K562 (cell line): ENCODE measurements around the gene MARS1. TPM values are rescaled to one million over a fixed set of nuclear protein-coding genes. Genes with fewer than 3 reads are reported as not detected.

Experiments
- ATAC-seq: fragments of 200-7000 bp; cut with Tn5 transposase; 3 replicates; pipeline ENCODE4 v1.9.1; 2020; ENCODE audit warnings: moderate library complexity
- BruUV-seq: library from RNA; stranded (reverse); fragments of 400-500 nt; replicated peaks from 2 replicates; lab custom pipeline; 2021; lab: Mats Ljungman, UMichigan
- CTCF ChIA-PET: fragments of 300-600 bp; formaldehyde crosslinking; extraction: SDS; loops from one replicate; lab custom pipeline; 2021; ENCODE audit warnings: low intra/inter-chr PET ratio; lab: Yijun Ruan, JAX
- POLR2A ChIA-PET: fragments of 300-600, 350-650 bp; sonication (Branson Sonifier 250); formaldehyde crosslinking; extraction: SDS; loops from one replicate; lab custom pipeline; 2021; ENCODE audit warnings: antibody characterized with exemption, inconsistent platforms; lab: Yijun Ruan, JAX
- DNase-seq, 4 experiments: peaks; one replicate each; pipeline versions ENCODE4 v3.0.0 to v3.0.0-alpha.2; 2011 to 2018; ENCODE audit warnings: low spot score in 3 of 4, mixed read lengths in 3 of 4; ENCODE audit errors: extremely low read depth in 1 of 4
- FAIRE-seq: peaks from 2 replicates; lab custom pipeline; 2011; peaks lifted over from hg19 to GRCh38; lab: Jason Lieb, UNC
- H2AFZ ChIP-seq: 2 replicates; pipeline ENCODE4 v1.6.0; 2011; ENCODE audit warnings: low read depth, low read length, control low read depth, inconsistent platforms
- H3K27ac ChIP-seq: fragments of 200-600 bp; 3 replicates; pipeline ENCODE4 v1.8.0; 2011; ENCODE audit warnings: low read depth, mild to moderate bottlenecking, control low read depth, inconsistent platforms, low read length, moderate library complexity, mixed read lengths; ENCODE audit errors: extremely low read depth
- H3K27me3 ChIP-seq, 2 experiments: fragments of 300-600 bp in 1 of 2; 2 replicates in 1 of 2; 3 replicates in 1 of 2; pipeline versions ENCODE4 v1.6.0 to v1.8.0; 2011; ENCODE audit warnings: inconsistent platforms in 2 of 2, low read length in 2 of 2, mild to moderate bottlenecking in 1 of 2, mixed read lengths in 1 of 2, moderate library complexity in 1 of 2; ENCODE audit not compliant: control insufficient read depth in 2 of 2, insufficient read depth in 2 of 2
- H3K36me3 ChIP-seq: fragments of 300-600 bp; 3 replicates; pipeline ENCODE4 v1.8.0; 2011; ENCODE audit warnings: mild to moderate bottlenecking, low read length, inconsistent platforms; ENCODE audit not compliant: control insufficient read depth, insufficient read depth
- H3K4me1 ChIP-seq, 2 experiments: fragments of 200-600 bp in 1 of 2; replicated peaks in 1 of 2; 2 replicates in 1 of 2; 3 replicates in 1 of 2; pipeline versions ENCODE4 v1.5.1 to v1.8.0; 2011; ENCODE audit warnings: inconsistent platforms in 2 of 2, low read length in 2 of 2, mild to moderate bottlenecking in 1 of 2, mixed read lengths in 1 of 2, moderate library complexity in 1 of 2; ENCODE audit not compliant: control insufficient read depth in 2 of 2, insufficient read depth in 2 of 2
- H3K4me2 ChIP-seq: 2 replicates; pipeline ENCODE4 v1.6.1; 2011; ENCODE audit warnings: low read length, control low read depth, inconsistent platforms, mixed read lengths; ENCODE audit not compliant: insufficient read depth
- H3K4me3 ChIP-seq: fragments of 200-600 bp; sonication (generic), shearing (Covaris generic); 2 replicates; pipeline ENCODE4 v1.5.1; 2016; ENCODE audit warnings: control low read depth, inconsistent platforms
- H3K79me2 ChIP-seq: fragments of 200-600 bp; 3 replicates; pipeline ENCODE4 v1.8.0; 2011; ENCODE audit warnings: low read length, inconsistent platforms; ENCODE audit not compliant: control insufficient read depth, insufficient read depth
- H3K9ac ChIP-seq, 2 experiments: 2 replicates each; pipeline versions ENCODE4 v1.6.0 to v1.6.1; 2011; ENCODE audit warnings: low read depth in 2 of 2, low read length in 2 of 2, control low read depth in 1 of 2, inconsistent platforms in 1 of 2, mild to moderate bottlenecking in 1 of 2, mixed read lengths in 1 of 2; ENCODE audit not compliant: insufficient read depth in 1 of 2
- H3K9me1 ChIP-seq: one replicate; pipeline ENCODE4 v1.6.0; 2011; ENCODE audit warnings: inconsistent platforms, mild to moderate bottlenecking, low read length, moderate library complexity; ENCODE audit not compliant: control insufficient read depth, insufficient read depth
- H3K9me3 ChIP-seq: replicated peaks from 2 replicates; pipeline ENCODE4 v1.5.1; 2011; ENCODE audit warnings: low read depth, low read length, inconsistent platforms; ENCODE audit not compliant: control insufficient read depth, insufficient read depth
- H4K20me1 ChIP-seq: replicated peaks from 2 replicates; pipeline ENCODE4 v1.6.1; 2011; ENCODE audit warnings: low read length, inconsistent platforms, mixed read lengths; ENCODE audit not compliant: control insufficient read depth, insufficient read depth
- ETV5 ChIP-seq: sonication (generic); formaldehyde crosslinking; IDR thresholded peaks from 2 replicates; pipeline ENCODE4 v1.4.0; 2020; ENCODE audit warnings: low read depth, mild to moderate bottlenecking, missing genetic modification reagents
- FOXA1 ChIP-seq: fragments of 450-650 bp; IDR thresholded peaks from 2 replicates; pipeline ENCODE4 v1.6.1; 2016; ENCODE audit warnings: mild to moderate bottlenecking, borderline replicate concordance
- KDM2B ChIP-seq: fragments of 250-450 bp; sonication (Bioruptor Pico); IDR thresholded peaks from 2 replicates; pipeline ENCODE4 v1.8.0; 2021; ENCODE audit warnings: mild to moderate bottlenecking, moderate library complexity
- NBN ChIP-seq: fragments of 450-650 bp; IDR thresholded peaks from 2 replicates; pipeline ENCODE4 v1.6.1; 2016; ENCODE audit warnings: low read depth, mild to moderate bottlenecking
- SOX6 ChIP-seq: fragments of 450-650 bp; IDR thresholded peaks from 2 replicates; pipeline ENCODE4 v1.6.1; 2014; ENCODE audit warnings: mild to moderate bottlenecking
- ZNF184 ChIP-seq: sonication (generic); formaldehyde crosslinking; IDR thresholded peaks from 2 replicates; pipeline ENCODE4 v1.5.0; 2020; ENCODE audit warnings: missing genetic modification reagents
- ZNF263 ChIP-seq: sonication (generic); formaldehyde crosslinking; IDR thresholded peaks from 2 replicates; pipeline ENCODE4 v1.8.0; 2022; ENCODE audit warnings: mild to moderate bottlenecking, missing genetic modification reagents, borderline replicate concordance
- ZNF766 ChIP-seq: fragments of 200-800 bp; sonication (Bioruptor generic); conservative IDR thresholded peaks from 2 replicates; pipeline ENCODE4 v1.6.1; 2016; ENCODE audit warnings: missing genetic modification characterization, missing compliant biosample characterization
- WGBS: fragments of 100-300 bp; shearing (Covaris generic); methylation state at CpG from one replicate; pipeline ENCODE4 v1.1.6; 2016; ENCODE audit warnings: low coverage, mixed read lengths; ENCODE audit not compliant: insufficient coverage; ENCODE audit errors: missing lambda C conversion rate; 5-methylcytosine and 5-hydroxymethylcytosine counted together
- in situ Hi-C: fragments of 300-500 bp; cut with MboI; formaldehyde crosslinking; loops from 4 replicates; pipeline ENCODE4 v1.15.0; 2018; ENCODE audit warnings: inconsistent platforms, mixed read lengths
- intact Hi-C: fragments of 100-400 bp; cut with micrococcal nuclease; formaldehyde crosslinking; loops from 2 replicates; pipeline ENCODE4 v1.14.2; 2022
- polyA plus RNA-seq, 8 experiments: library from polyadenylated mRNA; depleted of rRNA in 4 of 8; stranded (reverse) in 5 of 8; unstranded in 3 of 8; fragments of >200 nt; fragmentation: Nextera tagmentation in 2 of 8; fragmentation: Illumina TruSeq in 1 of 8; extraction: Ambion mirVana in 2 of 8; extraction: Trizol in 1 of 8; gene quantifications; 2 replicates each; pipeline versions ENCODE4 v1.2.1 to v1.2.3, GENCODE V29; 2011 to 2014; ENCODE audit warnings: inconsistent platforms in 1 of 8, missing spikeins in 1 of 8
- total RNA-seq, 7 experiments: library from RNA; depleted of rRNA in 6 of 7; stranded (reverse); fragments of >200 nt in 6 of 7; fragmentation: Illumina TruSeq in 2 of 7; extraction: Trizol in 2 of 7; gene quantifications; 2 replicates each; pipeline versions ENCODE4 v1.2.1 to v1.2.3, GENCODE V29; 2011 to 2021; ENCODE audit warnings: low replicate concordance in 1 of 7
- TF ChIP-seq, protein P1 (sequence below), 2 experiments: fragments of 450-650 bp in 1 of 2; IDR thresholded peaks; 2 replicates each; pipeline ENCODE4 v1.6.1; 2011 to 2017; ENCODE audit warnings: low read depth in 2 of 2, antibody characterized with exemption in 1 of 2, borderline replicate concordance in 1 of 2, low read length in 1 of 2, mild to moderate bottlenecking in 1 of 2, mixed read lengths in 1 of 2; ENCODE audit not compliant: control insufficient read depth in 1 of 2
- TF ChIP-seq, protein P2 (sequence below): fragments of 250-450 bp; sonication (Bioruptor Pico); IDR thresholded peaks from 2 replicates; pipeline ENCODE4 v1.8.0; 2021; ENCODE audit warnings: borderline replicate concordance, mild to moderate bottlenecking, moderate library complexity; ENCODE audit not compliant: poor library complexity, severe bottlenecking

Gene MARS1
- total and polyA plus RNA-seq, 9 of the 15 experiments (the other 6 are each of a cell fraction or from before 2014, with no cell fraction given), result 117 to 382 (median 220) TPM

DNA sequence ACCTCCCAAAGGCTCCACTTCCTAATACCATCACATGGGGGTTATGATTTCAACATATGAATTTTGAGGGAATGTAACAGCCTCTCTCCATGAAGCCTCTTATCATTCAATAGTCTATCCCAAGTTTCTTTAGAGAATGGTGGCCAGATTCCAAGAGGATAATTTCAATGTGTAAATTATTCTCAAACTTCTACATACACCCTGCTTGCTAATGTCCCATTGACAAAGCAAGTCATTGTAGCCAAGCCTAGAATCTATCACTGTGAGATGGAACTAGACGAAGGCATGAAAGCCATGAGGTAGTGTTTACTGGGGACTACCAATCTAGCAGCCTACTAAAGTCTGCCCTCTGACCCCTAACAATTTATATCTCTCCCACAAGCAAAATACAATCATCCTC is 49.5 kb upstream of the MARS1 start:
- Histone ChIP-seq H3K9ac (no peak overlapping the region), H3K36me3 (no peaks in the 10 kb centered on the region), H3K27ac (no peak overlapping the region), H3K9me1 (no peaks in the 10 kb centered on the region), H3K9me3 (0 out of 2 replicates have a peak, but pooled peaks cover 3% of the 10 kb centered on the region), H3K4me1 (peaks cover 6 to 7% of the 10 kb centered on the region in 2 experiments; a peak in 3 of 5 replicates), H3K79me2 (no peaks in the 10 kb centered on the region), H2AFZ (no peak overlapping the region), H3K27me3 (no peaks in the 10 kb centered on the region), H3K4me3 (no peak overlapping the region), H3K4me2 (no peak overlapping the region), H4K20me1 (no peaks in the 10 kb centered on the region)
- no peak for DNase-seq
- 25% methylated on average over 1 of the region's 1 CpG for WGBS
- FAIRE-seq, result no peak
- TF ChIP-seq NBN (no peak), ZNF184 (no peak), FOXA1 (no peak), ETV5 (CRISPR knock-in tag) (no peak)
- ATAC-seq, result no peak
- ChIA-PET CTCF (no interaction called here), POLR2A (interaction anchor here (0.6 to 1.0 kb wide), 3 partner anchors 8 to 16 kb away, joined by 3 to 4 read pairs (median 4); no protein-coding TSS in a partner anchor)
- in situ Hi-C loops, result no loop called here
- no TSS peak for BruUV-seq
- intact Hi-C loops, result no loop called here

DNA sequence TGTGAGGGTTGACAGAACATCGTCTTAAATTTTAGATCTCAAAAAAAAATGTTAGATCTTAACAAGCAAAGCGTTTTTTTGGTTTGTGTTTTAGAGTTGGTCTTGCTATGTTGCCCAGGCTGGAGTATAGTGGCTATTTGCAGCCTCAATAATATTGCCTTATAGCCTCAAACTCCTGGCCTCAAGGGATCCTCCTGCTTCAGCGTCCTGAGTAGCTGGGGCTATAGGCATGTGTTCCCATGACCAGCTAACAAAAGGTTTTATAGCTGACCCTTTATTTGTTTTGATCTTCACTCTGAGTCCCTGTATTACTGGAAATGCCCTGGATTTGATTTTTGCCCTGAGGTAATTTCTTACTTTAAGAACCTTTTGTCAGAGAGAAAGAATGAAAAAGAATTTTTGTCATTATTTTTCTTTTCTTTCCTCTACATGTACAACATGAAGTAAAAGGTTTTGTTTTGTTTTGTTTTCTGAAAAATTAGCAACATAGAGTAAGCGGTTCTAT is 48.1 kb upstream of the MARS1 start:
- WGBS, result 25% methylated on average over 4 of the region's 4 CpGs
- no peak overlapping the region for H3K9ac ChIP-seq
- FAIRE-seq, result no peak
- no peaks in the 10 kb centered on the region for H3K36me3 ChIP-seq
- H2AFZ ChIP-seq, result no peak overlapping the region
- no peak overlapping the region for H3K4me3 ChIP-seq
- no peaks in the 10 kb centered on the region for H3K27me3 ChIP-seq
- no peak overlapping the region for H3K27ac ChIP-seq
- intact Hi-C loops, result no loop called here
- H3K79me2 ChIP-seq, result no peaks in the 10 kb centered on the region
- no peak overlapping the region for H3K4me2 ChIP-seq
- no peaks in the 10 kb centered on the region for H3K9me1 ChIP-seq
- ChIA-PET CTCF (no interaction called here), POLR2A (no interaction called here)
- in situ Hi-C loops, result no loop called here
- H3K4me1 ChIP-seq, result peaks cover 2 to 4% of the 10 kb centered on the region in 2 experiments; a peak in 3 of 5 replicates
- H3K9me3 ChIP-seq, result 0 out of 2 replicates have a peak, but pooled peaks cover 3% of the 10 kb centered on the region
- DNase-seq, result no peak
- BruUV-seq, result no TSS peak
- H4K20me1 ChIP-seq, result no peaks in the 10 kb centered on the region
- no peak for ATAC-seq
- TF ChIP-seq ZNF263 (CRISPR knock-in tag), result no peak
- no peak for TF ChIP-seq ZNF766 (CRISPR knock-in tag)
- no peak for TF ChIP-seq SOX6
- TF ChIP-seq, protein P1, sequence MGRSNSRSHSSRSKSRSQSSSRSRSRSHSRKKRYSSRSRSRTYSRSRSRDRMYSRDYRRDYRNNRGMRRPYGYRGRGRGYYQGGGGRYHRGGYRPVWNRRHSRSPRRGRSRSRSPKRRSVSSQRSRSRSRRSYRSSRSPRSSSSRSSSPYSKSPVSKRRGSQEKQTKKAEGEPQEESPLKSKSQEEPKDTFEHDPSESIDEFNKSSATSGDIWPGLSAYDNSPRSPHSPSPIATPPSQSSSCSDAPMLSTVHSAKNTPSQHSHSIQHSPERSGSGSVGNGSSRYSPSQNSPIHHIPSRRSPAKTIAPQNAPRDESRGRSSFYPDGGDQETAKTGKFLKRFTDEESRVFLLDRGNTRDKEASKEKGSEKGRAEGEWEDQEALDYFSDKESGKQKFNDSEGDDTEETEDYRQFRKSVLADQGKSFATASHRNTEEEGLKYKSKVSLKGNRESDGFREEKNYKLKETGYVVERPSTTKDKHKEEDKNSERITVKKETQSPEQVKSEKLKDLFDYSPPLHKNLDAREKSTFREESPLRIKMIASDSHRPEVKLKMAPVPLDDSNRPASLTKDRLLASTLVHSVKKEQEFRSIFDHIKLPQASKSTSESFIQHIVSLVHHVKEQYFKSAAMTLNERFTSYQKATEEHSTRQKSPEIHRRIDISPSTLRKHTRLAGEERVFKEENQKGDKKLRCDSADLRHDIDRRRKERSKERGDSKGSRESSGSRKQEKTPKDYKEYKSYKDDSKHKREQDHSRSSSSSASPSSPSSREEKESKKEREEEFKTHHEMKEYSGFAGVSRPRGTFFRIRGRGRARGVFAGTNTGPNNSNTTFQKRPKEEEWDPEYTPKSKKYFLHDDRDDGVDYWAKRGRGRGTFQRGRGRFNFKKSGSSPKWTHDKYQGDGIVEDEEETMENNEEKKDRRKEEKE (IDR thresholded peaks at IDR 0.05; ENCODE audit: borderline replicate concordance in 1 of 2, control insufficient read depth in 1 of 2, low read depth in 2 of 2, low read length in 1 of 2), result no peak
- TF ChIP-seq, protein P2, sequence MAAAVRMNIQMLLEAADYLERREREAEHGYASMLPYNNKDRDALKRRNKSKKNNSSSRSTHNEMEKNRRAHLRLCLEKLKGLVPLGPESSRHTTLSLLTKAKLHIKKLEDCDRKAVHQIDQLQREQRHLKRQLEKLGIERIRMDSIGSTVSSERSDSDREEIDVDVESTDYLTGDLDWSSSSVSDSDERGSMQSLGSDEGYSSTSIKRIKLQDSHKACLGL, result no peak
- no peak for TF ChIP-seq KDM2B (CRISPR knock-in tag)
